ENCODE measurements around the gene ADRA2B.
A peak's percentile ranks its signal among the peaks of the same experiment; 100 is the strongest.
"Not testable (repeated sequence)": the region's sequence is repeated elsewhere in the genome, so short reads cannot be mapped to it uniquely, and the experiment has no call there.

Gene ADRA2B

DNA sequence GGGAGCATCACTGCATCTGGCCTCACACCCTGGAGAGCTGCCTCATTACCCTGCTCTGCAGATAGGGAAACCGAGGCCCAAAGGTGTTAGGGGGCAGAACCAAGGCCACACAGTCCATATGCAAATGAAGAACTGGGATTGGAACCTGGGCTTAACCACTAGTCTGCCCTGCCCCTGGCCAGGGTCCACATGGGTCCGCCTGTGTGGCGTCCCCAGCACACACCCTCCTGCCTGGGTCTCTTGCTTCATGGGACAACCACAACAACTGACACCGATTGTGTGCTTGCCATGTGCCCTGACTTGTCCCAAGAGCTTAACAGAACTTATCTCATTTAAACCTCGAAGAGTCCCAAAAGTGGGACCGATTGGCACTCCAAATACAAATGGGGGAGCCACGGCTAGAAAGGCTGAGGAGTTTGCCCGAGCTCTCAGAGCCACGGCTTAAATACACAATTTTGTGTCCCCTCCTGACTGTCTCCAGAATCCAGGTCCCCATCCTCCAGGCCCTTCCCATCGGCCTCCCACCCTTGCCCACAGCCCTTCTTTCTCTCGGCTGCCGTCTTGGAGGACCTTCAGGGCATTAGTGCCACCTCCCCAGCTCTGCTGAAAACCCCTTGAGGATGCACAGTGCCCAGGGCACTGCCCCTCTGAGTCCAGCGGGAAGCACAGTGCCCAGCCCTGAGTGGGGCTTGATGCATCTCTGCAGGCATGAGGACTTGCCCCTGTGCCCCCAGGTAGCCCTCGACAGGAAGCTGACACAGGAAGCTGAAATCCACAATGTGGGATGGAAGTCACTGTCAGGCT is 34.6 kb upstream of the ADRA2B start:
- no peak for DNase-seq (ENCODE audit: low read depth, low spot score)

DNA sequence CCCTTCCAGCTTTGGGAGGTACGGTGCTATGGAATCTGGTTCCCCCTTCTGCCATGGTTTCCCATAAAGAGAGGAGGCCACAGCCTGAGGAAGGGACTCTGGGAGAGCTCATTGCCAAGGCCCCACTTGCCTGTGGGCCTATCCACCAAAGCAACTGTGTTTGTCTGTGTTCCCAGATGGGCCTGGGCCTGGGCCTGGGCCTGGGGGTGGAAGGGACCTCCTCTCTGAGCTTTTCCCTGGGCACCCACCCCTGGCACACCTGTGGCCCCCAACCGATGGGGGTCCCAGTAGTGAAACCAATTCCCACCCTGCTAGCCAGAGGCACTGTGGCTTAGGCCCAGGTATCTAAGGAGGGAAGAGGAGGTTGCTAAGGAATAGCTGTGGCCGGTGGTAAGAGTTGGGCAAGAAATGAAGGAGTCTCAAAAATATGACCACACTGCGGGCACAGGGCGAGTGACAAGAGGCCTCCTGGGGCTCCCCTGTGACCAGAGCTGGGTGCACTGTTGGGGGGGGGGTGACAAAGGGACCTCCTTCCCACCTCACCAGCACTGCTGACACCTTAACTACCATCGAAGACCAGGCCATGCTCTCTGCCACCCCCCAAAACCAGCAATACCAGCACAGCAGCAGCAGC is 33.8 kb upstream of the ADRA2B start:
- no peak for DNase-seq (ENCODE audit: low read depth, low spot score)

GRCh38 chr2:96148410-96149217 is 32.2 kb upstream of the ADRA2B start:
- peak; percentile 77 for DNase-seq (ENCODE audit: low read depth, low spot score)

GRCh38 chr2:96147593-96148201 is 31.3 kb upstream of the ADRA2B start:
- DNase-seq (ENCODE audit: low read depth, low spot score) = no peak

DNA sequence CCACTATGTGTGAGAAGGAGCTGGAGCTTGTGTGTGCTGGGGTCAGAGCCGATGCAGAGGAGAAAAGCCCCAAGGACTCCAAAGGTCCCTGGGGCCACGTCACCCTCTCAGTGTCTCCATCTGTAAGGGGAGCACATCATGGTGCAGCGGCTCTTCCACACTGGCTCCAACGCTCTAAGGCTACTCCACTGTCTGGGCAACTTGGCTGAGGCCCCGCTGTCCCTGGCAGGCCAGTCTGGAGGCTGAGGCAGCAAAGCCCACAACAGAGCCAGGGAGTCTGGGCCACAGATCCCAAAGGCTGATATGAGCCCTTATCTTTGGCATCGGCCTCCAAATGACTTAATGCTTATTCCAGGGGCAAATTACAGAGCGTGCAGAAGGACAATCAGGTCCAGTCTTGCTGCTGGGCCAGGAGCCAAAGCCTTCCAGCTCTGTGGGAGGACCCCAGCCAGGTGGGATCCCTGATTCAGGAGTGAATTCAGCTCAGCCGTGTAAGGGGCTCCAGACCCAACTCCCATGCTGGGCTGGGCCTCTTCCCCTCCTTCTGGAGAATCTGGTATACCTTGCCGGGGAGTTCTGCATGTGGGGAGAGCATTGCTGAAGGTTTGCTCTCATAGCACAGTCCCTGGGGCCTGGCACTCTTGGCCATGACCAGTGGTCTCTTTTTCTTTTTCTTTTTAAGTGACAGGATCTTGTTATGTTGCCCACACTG is 30.7 kb upstream of the ADRA2B start:
- no peak for DNase-seq (ENCODE audit: low read depth, low spot score)

DNA sequence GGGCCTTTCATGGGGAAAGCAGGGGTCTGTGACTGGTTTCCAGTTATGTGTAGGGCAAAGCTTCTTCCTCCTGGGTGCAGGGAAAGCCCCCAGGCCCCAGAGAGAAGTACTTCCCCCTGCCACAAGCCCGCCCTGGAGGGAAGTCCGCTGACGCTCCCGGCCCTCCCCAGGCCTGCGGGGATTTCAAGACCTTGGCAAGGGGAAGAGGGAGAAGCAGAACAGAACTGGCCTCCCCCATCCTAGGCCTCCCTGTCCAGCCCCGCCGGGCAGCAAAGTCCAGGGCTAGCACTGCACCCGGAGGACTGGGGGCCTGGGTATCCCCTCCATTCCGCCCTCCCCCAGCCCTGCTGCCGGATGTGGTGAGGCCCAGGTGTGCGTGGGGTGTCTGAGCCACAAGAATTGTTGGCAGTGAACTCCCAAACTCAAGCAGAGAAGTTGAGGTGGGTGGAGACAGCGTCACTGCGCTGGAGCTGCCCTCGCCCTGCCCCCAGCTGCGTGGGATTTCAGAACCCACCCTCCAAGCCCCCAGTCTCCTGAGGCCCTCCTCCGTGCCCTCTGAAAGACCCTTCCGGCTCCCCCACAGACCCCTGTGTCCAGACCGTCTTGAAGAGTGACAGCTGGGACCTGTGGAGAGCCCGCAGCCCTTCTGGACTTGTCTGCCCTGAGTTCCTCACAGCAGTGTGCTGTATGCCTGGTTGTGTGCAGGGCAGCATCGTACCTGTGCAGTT is 29.9 kb upstream of the ADRA2B start:
- no peak for DNase-seq (ENCODE audit: low read depth, low spot score)

DNA sequence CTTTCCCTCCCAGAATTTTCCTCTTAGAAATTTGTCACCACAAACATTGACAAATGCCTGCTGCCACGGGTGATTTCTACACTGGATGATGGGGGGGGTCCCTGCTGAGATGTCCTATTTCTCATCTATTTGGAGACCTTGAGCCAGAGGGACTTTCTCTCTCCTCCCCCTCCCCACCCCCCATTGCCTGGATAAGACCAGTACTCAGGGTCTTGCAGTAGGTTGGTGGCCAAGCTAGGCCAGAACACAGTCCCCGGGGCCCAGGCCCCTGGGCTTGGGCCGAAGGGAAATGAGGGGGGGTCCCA is 29.4 kb upstream of the ADRA2B start:
- DNase-seq (ENCODE audit: low read depth, low spot score) = no peak

DNA sequence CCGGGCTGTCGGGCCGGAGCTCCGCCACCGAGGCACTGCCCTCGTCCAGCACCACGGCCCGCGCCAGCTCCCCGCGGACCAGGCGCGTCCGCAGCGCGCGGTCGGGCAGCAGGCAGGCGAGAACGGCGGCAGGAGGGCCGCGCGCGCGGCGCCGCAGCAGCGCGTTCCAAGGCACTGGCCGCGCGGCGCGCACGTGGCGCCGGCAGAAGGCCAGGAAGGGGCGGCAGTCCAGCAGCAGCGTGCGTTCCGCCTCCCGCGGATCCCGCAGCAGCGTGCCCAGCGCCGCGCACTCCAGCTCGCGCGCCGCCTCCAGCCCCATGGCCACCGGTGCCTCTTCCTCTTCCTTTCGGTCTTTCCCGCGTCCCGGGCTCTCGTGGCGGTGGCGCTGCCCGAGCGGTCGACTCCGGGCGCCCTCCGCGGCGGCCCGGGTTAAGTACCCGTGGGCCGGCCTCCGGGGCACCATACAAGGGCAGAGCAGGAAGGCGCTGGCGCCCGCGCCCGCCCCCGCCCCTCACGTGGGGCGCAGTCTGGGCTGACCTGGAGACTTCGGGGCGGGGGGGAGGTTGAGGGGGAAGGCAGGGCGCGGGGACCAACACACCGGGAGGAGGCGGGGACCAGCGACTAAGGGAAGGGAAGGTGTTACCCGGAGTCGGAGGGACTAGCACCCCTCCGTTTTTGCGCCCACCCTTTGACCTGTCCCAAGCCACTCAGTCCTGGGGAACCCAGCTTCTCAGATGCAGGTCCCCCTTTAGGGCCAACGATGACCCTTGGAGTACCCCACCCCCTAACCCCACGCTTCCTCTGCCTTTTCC is 28.9 kb upstream of the ADRA2B start, which contains the start of gene DUSP2:
Gene DUSP2 (minus strand): TSS at position 405 of the 812 bp plus-strand sequence. CDS start 86 bp downstream, at position 319.
- no peak for DNase-seq (ENCODE audit: low read depth, low spot score)

- DNase-seq (ENCODE audit: low read depth, low spot score) = no peak
Observed at GRCh38 chr2:96144481-96145035, 28.2 kb upstream of the ADRA2B start.

- no peak for DNase-seq (ENCODE audit: low read depth, low spot score)
Observed at GRCh38 chr2:96143848-96144480, 27.6 kb upstream of the ADRA2B start.

GRCh38 chr2:96143231-96143847 is 27.0 kb upstream of the ADRA2B start:
- no peak for DNase-seq (ENCODE audit: low read depth, low spot score)

DNA sequence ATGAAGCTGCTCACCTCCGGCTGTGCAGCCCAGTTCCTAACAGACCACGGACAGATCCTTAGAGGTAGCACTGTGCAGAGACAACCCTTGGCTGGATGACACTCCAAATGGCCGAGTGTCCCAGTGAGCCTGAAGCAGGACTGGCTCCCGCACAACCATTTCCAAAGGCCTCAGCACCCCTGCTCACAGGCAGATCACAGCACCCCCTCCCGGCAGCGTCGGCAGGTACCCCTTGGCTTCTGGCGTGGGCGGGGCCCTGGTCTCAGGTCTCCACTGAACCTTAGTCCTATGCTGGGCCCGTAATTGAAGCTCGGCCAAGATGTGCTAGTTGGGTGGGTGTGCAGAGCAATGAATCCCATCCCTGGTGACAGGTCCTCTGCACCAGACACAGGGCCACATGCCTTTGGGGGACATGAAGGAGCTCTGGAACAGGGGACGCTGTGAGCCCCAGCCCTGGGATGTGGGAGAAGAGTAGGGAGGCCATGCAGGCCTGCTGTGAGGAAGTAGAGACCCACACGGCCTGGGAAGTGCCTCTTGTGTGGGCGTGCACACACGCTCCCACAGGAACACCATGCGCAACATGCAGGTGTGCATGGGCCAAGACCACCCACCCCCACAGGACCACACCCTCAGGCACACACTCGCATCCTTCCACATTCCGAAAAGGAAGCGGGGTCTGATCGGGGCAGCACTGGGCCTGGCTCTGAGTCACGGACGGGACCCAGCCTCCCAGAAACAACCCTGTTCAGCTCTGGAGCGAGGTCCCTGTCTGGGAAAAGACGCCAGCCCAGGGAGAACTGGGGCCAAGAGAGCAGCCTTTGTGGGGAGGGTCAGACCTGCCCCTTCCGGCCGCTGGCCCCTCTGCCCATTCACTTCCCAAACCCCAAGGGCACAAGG is 26.1 kb upstream of the ADRA2B start:
- no peak for DNase-seq (ENCODE audit: low read depth, low spot score)

DNA sequence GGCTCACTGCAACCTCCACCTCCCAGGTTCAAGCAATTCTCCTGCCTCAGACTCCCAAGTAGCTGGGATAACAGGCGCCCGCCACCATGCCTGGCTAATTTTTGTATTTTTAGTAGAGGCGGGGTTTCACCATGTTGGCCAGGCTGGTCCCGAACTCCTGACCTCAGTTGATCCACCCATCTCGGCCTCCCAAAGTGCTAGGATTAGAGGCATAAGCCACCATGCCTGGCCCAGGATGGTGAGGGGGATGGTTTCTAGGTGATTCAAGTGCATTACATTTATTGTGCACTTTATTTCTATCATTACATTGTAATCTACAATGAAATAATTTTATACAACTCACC is 25.2 kb upstream of the ADRA2B start:
- DNase-seq (ENCODE audit: low read depth, low spot score) = not testable (repeated sequence)

DNA sequence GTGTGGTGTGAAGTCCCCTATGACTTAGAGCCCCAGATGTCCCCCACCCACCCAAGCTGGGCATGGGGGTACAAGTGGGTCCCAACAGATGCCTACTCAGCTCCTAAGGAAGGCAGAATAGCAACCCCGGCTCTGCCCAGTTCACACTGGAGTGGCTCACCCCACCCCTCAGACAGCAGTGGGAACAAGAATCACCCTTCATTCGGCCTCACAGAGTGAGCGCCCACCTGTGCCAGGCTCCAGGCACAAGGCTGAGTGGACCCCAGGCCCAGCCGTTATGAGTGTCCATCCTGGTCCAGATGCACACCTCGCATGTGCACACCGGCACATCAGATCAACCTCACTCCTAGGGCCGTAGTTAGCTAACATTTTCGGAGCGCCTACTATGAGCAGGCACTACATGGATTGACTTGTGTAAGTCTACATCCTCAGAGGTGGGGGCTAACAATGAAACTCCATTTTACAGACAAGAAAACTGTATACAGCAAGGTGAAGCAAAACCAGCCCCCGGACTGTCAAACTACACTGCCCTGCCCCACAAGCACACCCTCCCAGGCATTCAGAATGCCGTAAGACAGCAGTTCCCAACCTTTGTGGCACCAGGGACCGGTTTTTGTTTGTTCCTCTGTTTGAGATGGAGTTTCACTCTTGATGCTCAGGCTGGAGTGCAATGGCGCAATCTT is 24.7 kb upstream of the ADRA2B start:
- no peak for DNase-seq (ENCODE audit: low read depth, low spot score)

DNA sequence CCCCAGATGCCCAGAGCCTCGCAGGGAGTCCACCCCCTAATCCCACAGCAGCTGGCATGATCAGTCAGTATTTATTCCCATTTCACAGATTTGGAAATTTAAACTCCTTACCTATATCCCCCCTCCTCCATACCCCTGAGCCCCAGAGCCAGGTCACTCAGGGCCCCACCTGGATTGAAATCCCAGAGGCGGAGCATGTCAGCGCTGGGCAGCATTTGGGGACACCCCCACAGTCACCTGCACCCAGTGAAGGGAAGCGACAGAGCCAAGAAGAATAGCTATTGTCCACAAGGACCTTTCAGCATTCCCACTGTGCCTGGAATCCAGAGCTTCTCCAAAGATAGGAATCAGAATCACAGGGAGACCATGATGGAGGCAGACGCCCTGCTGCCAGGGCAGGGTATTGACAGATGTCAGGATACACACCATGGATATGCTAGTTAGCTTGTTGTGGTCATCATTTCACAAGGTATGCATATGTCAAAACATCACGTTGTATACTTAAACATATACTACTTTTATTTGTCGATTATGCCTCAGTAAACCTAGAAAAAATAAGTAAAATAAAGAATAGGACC is 22.9 kb upstream of the ADRA2B start:
- DNase-seq (ENCODE audit: low read depth, low spot score) = no peak

DNA sequence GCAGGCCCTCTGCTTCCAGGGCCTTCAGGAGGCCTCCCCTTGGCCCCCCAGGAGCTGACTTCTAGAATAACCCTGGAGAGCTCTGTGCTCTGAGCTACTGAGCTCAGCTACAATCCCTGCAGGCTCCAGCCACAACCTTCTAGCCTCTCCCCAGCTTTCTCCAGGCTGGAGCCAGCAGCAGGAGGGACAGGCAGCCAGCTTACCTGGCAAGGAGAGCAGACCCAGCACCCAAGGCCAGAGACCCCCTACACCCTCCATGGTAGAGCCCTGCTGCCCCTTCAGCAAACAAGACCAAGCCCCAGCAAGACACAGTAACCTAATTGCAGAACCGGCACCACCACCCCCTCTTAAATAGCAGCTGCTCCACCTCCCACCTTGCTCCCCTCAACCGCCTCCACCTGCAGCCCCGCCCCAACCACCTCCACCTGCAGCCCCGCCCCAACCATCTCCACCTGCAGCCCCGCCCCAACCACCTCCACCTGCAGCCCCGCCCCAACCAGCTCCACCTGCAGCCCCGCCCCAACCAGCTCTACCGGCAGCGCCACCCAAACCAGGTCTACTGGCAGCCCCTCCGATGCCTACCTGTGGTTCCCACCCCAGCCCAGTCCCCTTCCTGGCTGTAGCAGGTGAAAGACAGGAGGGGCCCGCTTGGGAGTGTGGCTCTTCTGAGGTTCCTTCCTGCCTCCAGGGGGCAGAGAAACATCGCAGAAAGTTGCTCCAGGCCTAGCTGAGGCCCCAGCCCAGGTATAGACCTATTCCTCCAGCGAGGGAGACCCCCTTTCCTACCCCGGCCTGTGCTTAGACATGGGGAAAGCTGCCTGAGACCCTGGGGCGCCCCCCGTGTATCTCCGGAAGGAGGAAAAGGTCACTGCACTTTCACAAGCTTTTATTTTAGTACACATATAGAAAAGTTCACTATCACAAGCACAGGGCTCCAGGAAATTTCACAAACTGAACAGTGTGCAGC is 22.1 kb upstream of the ADRA2B start, which contains the start of gene ASTL:
Gene ASTL (minus strand): TSS at position 324 of the 967 bp plus-strand sequence. CDS start 66 bp downstream, at position 258.
- no peak for DNase-seq (ENCODE audit: low read depth, low spot score)

Measured in smooth muscle cell of the brain vasculature (primary cell).